ENCODE data around the gene IMPG2.
"Not testable (repeated sequence)": the region's sequence is repeated elsewhere in the genome, so short reads cannot be mapped to it uniquely, and the experiment has no call there.

GRCh38 chr3:101308147-101308772 lies 12.1 kb downstream of the IMPG2 start:
- not testable (repeated sequence) for TF ChIP-seq CTCF (conservative IDR thresholded peaks at IDR 0.05); ZFX (IDR thresholded peaks at IDR 0.05)
